GM12878 (cell line): ENCODE results near the gene WIPF1.

Source experiments
- BCLAF1 ChIP-seq: fragments of 450-650 bp; IDR thresholded peaks from 2 replicates; pipeline ENCODE4 v1.6.1; 2017; ENCODE audit warnings: antibody characterized with exemption, mild to moderate bottlenecking, moderate library complexity
- JUNB ChIP-seq: IDR thresholded peaks from 2 replicates; pipeline ENCODE4 v1.6.1; 2016; ENCODE audit warnings: antibody characterized with exemption, mild to moderate bottlenecking
- SP1 ChIP-seq: IDR thresholded peaks from one replicate; pipeline ENCODE4 v1.6.1; 2011; ENCODE audit warnings: low read depth, low read length
- TAF1 ChIP-seq: IDR thresholded peaks from 2 replicates; pipeline ENCODE4 v1.6.1; 2011; ENCODE audit warnings: mild to moderate bottlenecking, low read depth, low read length, borderline replicate concordance
- TF ChIP-seq, protein P1 (sequence below): IDR thresholded peaks from 2 replicates; pipeline ENCODE4 v1.6.1; 2012; ENCODE audit warnings: low read depth, low read length, improper control_type of control experiment

- TF ChIP-seq, protein P1, sequence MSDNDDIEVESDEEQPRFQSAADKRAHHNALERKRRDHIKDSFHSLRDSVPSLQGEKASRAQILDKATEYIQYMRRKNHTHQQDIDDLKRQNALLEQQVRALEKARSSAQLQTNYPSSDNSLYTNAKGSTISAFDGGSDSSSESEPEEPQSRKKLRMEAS: no peak
- TF ChIP-seq TAF1: 0 out of 2 replicates have a peak, but pooled peaks have one; percentile 4
- no peak for TF ChIP-seq SP1
- no peak for TF ChIP-seq BCLAF1
- TF ChIP-seq JUNB: no peak
Measured at GRCh38 chr2:174608866-174609214, 11.2 kb upstream of the WIPF1 start.
